Upper lobe of left lung (tissue), 4 donors: ENCODE measurements around the gene ERN1.

Experiments
- CTCF ChIP-seq, 6 experiments: fragments of 450-650 bp in 4 of 6; fragments of 200-600 bp in 2 of 6; sonication (generic) in 2 of 6; IDR thresholded peaks; one replicate each; pipeline ENCODE4 v1.5.1; 2016 to 2019; ENCODE audit warnings: antibody characterized with exemption in 6 of 6
- POLR2A ChIP-seq, 4 donors: fragments of 450-650 bp; IDR thresholded peaks; one replicate each; pipeline ENCODE4 v1.5.1; 2016 to 2017; ENCODE audit warnings: antibody characterized with exemption in 4 of 4, mild to moderate bottlenecking in 2 of 4

- TF ChIP-seq POLR2A (IDR thresholded peaks at IDR 0.05) (no peak), CTCF (IDR thresholded peaks at IDR 0.05) (no peak)
Measured at GRCh38 chr17:64015447-64015846, 114.5 kb downstream of the ERN1 start.
